GM18502 (cell line): Measurements from ENCODE around the gene SPATA31A3.
"Not testable (repeated sequence)": the region's sequence is repeated elsewhere in the genome, so short reads cannot be mapped to it uniquely, and the experiment has no call there.

Experiments
- ATAC-seq: cut with Tn5 transposase; IDR thresholded peaks from one replicate; pipeline ENCODE4 v1.9.1; 2021; ENCODE audit warnings: mild to moderate bottlenecking; ENCODE audit not compliant: unreplicated experiment, poor library complexity

Gene SPATA31A3

DNA sequence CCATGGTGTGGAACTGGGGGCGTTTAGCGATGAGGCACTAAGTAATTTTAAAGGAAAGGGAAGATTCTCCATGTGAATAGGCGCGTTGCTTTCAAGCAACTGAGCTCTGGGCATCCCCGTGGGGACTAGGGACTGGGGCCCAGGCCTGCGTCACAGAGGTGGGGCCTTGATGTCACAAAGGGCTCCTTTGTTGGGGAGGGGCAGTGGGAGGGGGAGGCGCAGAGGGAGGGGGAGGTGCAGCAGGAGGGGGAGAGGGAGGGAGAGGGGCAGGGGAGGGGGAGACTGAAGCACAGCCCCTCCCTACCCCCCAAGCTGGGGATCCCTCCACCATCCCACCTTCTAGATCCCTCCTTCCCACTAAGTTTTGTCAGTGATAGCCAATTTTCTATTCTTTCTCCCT is at the start of gene SPATA31A3:
Gene SPATA31A3, minus strand, starts transcription at position 101 of the 400 bp plus-strand sequence. Its CDS starts 29 bp downstream, at position 72.
- not testable (repeated sequence) for ATAC-seq

DNA sequence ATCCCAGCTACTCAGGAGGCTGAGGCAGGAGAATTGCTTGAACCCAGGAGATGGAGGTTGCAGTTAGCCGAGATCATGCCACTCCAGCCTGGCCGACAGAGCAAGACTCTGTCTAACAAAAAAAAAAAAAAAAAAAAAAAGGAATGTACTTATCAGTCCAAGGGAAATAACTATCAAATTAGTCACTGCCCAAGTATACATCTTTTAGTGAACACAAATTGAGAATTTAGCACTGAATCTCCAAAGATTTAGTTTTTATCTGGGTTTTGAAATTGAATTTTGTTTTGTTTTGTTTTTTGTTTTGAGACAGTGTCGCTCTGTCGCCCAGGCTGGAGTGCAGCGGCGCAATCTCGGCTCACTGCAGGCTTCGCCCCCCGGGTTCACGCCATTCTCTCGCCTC is 39.8 kb downstream of the SPATA31A3 start:
- ATAC-seq: not testable (repeated sequence)

DNA sequence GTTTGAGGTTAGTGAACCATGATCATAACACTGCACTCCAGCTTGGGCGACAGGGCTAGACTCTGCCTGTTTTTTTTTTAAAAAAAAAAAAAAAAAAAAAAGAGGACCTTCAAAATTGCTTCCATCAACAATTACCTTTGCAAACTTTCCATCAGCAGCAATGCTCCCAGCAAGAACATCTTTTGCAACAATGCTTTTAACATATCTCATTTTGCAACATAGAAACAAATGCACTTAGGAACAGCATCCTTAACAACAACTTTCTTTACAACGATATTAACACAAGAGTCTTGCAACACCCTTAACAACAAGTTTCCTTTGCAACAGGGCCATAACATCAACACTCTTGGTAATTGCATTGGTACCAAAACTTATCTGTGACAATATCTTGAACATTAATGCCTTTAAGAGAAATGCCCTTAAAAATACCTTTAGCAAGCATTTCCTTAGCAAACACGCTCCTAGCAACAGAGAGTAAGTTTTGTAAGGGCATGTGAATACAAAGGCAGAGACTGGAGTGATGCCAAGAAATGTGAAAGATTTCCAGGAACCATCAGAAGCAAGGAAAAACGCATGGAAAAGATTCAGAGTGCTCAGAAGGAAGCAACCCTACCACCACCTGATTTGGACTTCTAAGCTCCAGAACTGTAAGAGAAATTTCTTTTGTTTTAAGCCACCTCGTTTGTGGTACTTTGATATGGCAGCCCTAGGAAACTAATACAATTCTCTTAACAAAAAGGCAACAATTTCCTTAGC is 49.8 kb downstream of the SPATA31A3 start:
- not testable (repeated sequence) for ATAC-seq

DNA sequence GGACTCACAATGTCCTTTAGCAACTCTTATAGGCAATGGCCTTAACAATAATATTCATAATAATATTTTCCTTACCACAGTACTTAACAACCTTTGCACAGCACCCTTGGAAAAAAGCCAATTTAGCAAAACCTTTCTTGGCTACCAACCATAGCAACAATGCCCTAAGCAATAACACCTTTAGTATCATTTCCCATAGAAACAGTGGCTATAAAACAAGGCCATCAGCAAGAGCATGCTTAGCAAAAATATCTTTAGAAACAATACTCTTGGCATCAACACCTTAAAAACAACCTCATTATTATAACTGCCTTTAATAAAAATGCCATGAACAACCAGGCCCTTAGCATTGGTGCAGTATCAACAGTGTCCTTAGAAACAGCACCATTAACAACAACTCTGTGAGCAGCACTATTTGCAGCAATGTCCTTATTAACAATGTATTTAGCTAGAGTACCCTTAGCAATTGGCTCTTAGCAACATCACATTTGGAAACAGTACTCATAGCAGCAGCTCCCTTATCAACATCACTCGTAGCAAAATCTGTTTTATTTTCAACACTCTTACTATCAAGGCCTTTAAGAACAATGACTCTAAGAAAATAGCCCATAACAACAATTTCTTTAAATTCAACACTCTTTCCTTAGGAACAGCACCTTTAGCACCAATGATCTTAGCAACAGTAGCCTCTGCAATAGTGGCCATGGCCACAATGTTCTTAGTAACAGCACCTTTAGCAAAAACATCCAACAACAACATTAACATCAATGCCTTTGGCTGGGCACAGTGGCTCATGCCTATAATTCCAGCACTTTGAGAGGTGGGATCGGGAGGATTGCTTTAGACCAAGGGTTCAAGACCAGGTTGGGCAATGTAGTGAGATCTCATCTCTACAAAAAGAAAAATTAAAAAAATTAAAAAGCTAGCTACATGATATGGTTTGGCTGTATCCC is 52.2 kb downstream of the SPATA31A3 start:
- ATAC-seq: not testable (repeated sequence)

DNA sequence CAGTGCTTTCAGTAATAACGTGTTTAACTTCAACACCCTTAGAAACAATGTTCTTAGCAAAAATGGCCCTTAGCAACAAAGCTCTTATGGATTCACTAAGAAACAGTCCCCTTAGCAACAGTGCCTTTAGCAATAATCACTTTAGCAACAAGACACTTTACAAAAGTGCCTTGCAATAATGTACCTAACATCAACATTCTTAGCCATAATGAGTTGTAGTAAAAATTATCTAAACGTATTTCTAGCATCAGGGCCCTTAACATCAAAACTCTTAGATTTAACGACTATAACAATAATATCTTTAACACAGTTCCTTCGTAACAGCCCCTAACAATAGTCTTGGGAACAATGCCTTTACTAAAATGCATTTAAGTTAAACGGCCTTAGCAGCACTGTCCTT is 54.0 kb downstream of the SPATA31A3 start:
- ATAC-seq: not testable (repeated sequence)

DNA sequence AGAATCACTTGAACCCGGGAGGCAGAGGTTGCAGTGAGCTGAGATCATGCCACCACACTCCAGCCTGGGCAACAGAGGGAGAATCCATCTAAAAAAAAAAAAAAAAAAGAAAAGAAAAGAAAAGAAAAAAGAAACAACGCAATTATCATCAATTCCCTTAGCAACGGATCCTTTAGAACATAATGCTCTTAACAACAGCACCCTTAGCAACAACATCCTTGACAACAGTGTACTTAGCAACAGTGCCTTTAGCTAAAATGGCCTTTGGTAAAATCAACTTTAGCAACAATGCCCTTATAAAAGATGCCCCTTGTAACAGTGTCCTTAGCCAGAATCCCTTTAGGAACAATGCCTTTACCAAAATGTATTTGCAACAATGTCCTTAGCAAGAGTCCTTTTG is 54.7 kb downstream of the SPATA31A3 start:
- ATAC-seq: not testable (repeated sequence)
